H7 (cell line): ENCODE data around the gene TADA2A. TPM values are rescaled to one million over a fixed set of nuclear protein-coding genes. Genes with fewer than 3 reads are reported as not detected.

Experiments
- DNase-seq: peaks from one replicate; pipeline ENCODE4 v3.0.0; 2012
- H3K27me3 ChIP-seq: 2 replicates; pipeline ENCODE4 v1.6.0; 2011; ENCODE audit warnings: mild to moderate bottlenecking, low read length; ENCODE audit not compliant: control insufficient read depth, insufficient read depth
- H3K36me3 ChIP-seq: replicated peaks from 2 replicates; pipeline ENCODE4 v1.5.1; 2011; ENCODE audit warnings: low read length; ENCODE audit not compliant: control insufficient read depth, insufficient read depth
- H3K4me3 ChIP-seq: 2 replicates; pipeline ENCODE4 v1.5.1; 2011; ENCODE audit warnings: low read depth, mild to moderate bottlenecking, control low read depth, low read length, moderate library complexity; ENCODE audit not compliant: insufficient read depth
- total RNA-seq: library from RNA; depleted of rRNA; stranded (reverse); fragments of >200 nt; shearing (Covaris generic); gene quantifications from 2 replicates; pipeline ENCODE4 v1.2.3, GENCODE V29; 2014

The TADA2A gene
- total RNA-seq, 1 experiment from 2014 or later: 12.5 TPM

GRCh38 chr17:37488607-37489196, 82.0 kb downstream of the TADA2A start:
- peak overlapping the region; percentile 73 for H3K4me3 ChIP-seq
- H3K36me3 ChIP-seq: no peaks in the 10 kb centered on the region
- DNase-seq: peak; percentile 85
- peaks cover 3% of the 10 kb centered on the region; the same call in 1 of the 2 replicates for H3K27me3 ChIP-seq

GRCh38 chr17:37489197-37490001, 82.7 kb downstream of the TADA2A start, which contains the start of gene DUSP14:
DUSP14 (plus strand) TSS chr17:37489891; CDS start chr17:37512273, 22,382 bp downstream.
- H3K36me3 ChIP-seq: no peaks in the 10 kb centered on the region
- peak; percentile 99 for DNase-seq
- peak within 1 kb of the TSS; percentile 73 for H3K4me3 ChIP-seq
- H3K27me3 ChIP-seq: peaks cover 3% of the 10 kb centered on the region; the same call in 1 of the 2 replicates

- H3K4me3 ChIP-seq: peak overlapping the region; percentile 72
- DNase-seq: no peak
- no peaks in the 10 kb centered on the region for H3K36me3 ChIP-seq
- H3K27me3 ChIP-seq: peaks cover 3% of the 10 kb centered on the region; the same call in 1 of the 2 replicates
Measured at GRCh38 chr17:37490022-37490587, 83.4 kb downstream of the TADA2A start.

GRCh38 chr17:37490638-37491614, 84.2 kb downstream of the TADA2A start:
- Histone ChIP-seq H3K4me3 (peak overlapping the region; percentile 72), H3K27me3 (peaks cover 3% of the 10 kb centered on the region; the same call in 1 of the 2 replicates), H3K36me3 (no peaks in the 10 kb centered on the region)
- peak; percentile 72 for DNase-seq

- no peak for DNase-seq
Measured at GRCh38 chr17:37492167-37492566, 85.5 kb downstream of the TADA2A start.

GRCh38 chr17:37493249-37494027, 86.8 kb downstream of the TADA2A start:
- Histone ChIP-seq H3K27me3 (peaks cover 2% of the 10 kb centered on the region; the same call in 1 of the 2 replicates), H3K4me3 (no peak overlapping the region), H3K36me3 (no peaks in the 10 kb centered on the region)
- DNase-seq: no peak

More at GRCh38 chr17:37492167-37492566, 85.5 kb downstream of the TADA2A start:
- Histone ChIP-seq H3K36me3 (no peaks in the 10 kb centered on the region), H3K27me3 (peaks cover 3% of the 10 kb centered on the region; the same call in 1 of the 2 replicates), H3K4me3 (no peak overlapping the region)

GRCh38 chr17:37494401-37494831, 87.7 kb downstream of the TADA2A start:
- H3K27me3 ChIP-seq: no peaks in the 10 kb centered on the region
- no peak for DNase-seq
- no peaks in the 10 kb centered on the region for H3K36me3 ChIP-seq
- H3K4me3 ChIP-seq: no peak overlapping the region

GRCh38 chr17:37494971-37495370, 88.3 kb downstream of the TADA2A start:
- DNase-seq: peak; percentile 76
- H3K36me3 ChIP-seq: no peaks in the 10 kb centered on the region
- H3K4me3 ChIP-seq: no peak overlapping the region
- H3K27me3 ChIP-seq: no peaks in the 10 kb centered on the region

- H3K4me3 ChIP-seq: no peak overlapping the region
- no peak for DNase-seq
Measured at GRCh38 chr17:37500378-37500777, 93.7 kb downstream of the TADA2A start.

GRCh38 chr17:37502009-37502936, 95.6 kb downstream of the TADA2A start:
- Histone ChIP-seq H3K36me3 (no peaks in the 10 kb centered on the region), H3K27me3 (no peaks in the 10 kb centered on the region), H3K4me3 (no peak overlapping the region)
- DNase-seq: no peak

More at GRCh38 chr17:37500378-37500777, 93.7 kb downstream of the TADA2A start:
- no peaks in the 10 kb centered on the region for H3K27me3 ChIP-seq
- no peaks in the 10 kb centered on the region for H3K36me3 ChIP-seq

GRCh38 chr17:37503148-37503547, 96.5 kb downstream of the TADA2A start:
- Histone ChIP-seq H3K36me3 (no peaks in the 10 kb centered on the region), H3K4me3 (no peak overlapping the region), H3K27me3 (no peaks in the 10 kb centered on the region)
- DNase-seq: no peak

GRCh38 chr17:37505333-37505732, 98.6 kb downstream of the TADA2A start:
- Histone ChIP-seq H3K4me3 (no peak overlapping the region), H3K27me3 (no peaks in the 10 kb centered on the region), H3K36me3 (no peaks in the 10 kb centered on the region)
- no peak for DNase-seq
